Psoas muscle (tissue), 8 donors: ENCODE results near the gene COL23A1. TPM values are rescaled to one million over a fixed set of nuclear protein-coding genes. Genes with fewer than 3 reads are reported as not detected.
A peak's percentile ranks its signal among the peaks of the same experiment; 100 is the strongest.

Experiments used
- ATAC-seq, 4 donors: fragments of 200-7000 bp; cut with Tn5 transposase; one replicate each; pipeline ENCODE4 v1.9.1; 2020; ENCODE audit warnings: moderate library complexity in 3 of 4, mild to moderate bottlenecking in 2 of 4
- DNase-seq, 2 donors: peaks; one replicate each; pipeline ENCODE4 v3.0.0-alpha.2; 2020
- H3K27ac ChIP-seq: fragments of 200-600 bp; one replicate; pipeline ENCODE4 v1.8.0; 2022
- H3K27me3 ChIP-seq, 3 donors: fragments of 200-600 bp in 1 of 3; one replicate each; pipeline versions ENCODE4 v1.6.1 to v1.8.0; 2013 to 2022; ENCODE audit warnings: low read length in 2 of 3, mild to moderate bottlenecking in 2 of 3, moderate library complexity in 1 of 3; ENCODE audit not compliant: insufficient read depth in 3 of 3
- H3K36me3 ChIP-seq, 2 donors: fragments of 200-600 bp in 1 of 2; one replicate each; pipeline versions ENCODE4 v1.6.1 to v1.8.0; 2013 to 2022; ENCODE audit warnings: low read depth in 1 of 2, mild to moderate bottlenecking in 1 of 2, moderate library complexity in 1 of 2; ENCODE audit not compliant: insufficient read depth in 1 of 2
- H3K4me1 ChIP-seq: fragments of 200-600 bp; one replicate; pipeline ENCODE4 v1.8.0; 2022
- H3K4me3 ChIP-seq: fragments of 200-600 bp; one replicate; pipeline ENCODE4 v1.8.0; 2022; ENCODE audit warnings: mild to moderate bottlenecking
- H3K9me3 ChIP-seq: fragments of 200-600 bp; one replicate; pipeline ENCODE4 v1.8.0; 2022
- WGBS, 3 donors: extraction: QIAGEN DNeasy Blood & Tissue Kit; methylation state at CpG; one replicate each; pipeline versions ENCODE4 v1.1.6 to v1.1.7; 2013; 5-methylcytosine and 5-hydroxymethylcytosine counted together
- intact Hi-C, 2 donors: fragments of 100-400 bp; cut with DNase I; formaldehyde crosslinking; loops; one replicate each; pipeline versions ENCODE4 v1.11.0 to v1.14.2; 2022
- polyA plus RNA-seq, 3 donors: library from polyadenylated mRNA; stranded (reverse); fragments of 200-250 nt; gene quantifications; one replicate each; pipeline ENCODE4 v1.2.3, GENCODE V29; 2013
- total RNA-seq, 4 donors: library from RNA; stranded (reverse); fragmentation: NEBNext Ultra II Directional in 2 of 4; extraction: Animal tissue kit (Norgen Biotek cat#: 25700) in 2 of 4; gene quantifications; one replicate each; pipeline versions ENCODE4 v1.2.1 to v1.2.4, GENCODE V29; 2021 to 2023
- TF ChIP-seq, protein P1 (sequence below): fragments of 200-600 bp; IDR thresholded peaks from one replicate; pipeline ENCODE4 v1.8.0; 2022; ENCODE audit warnings: antibody characterized with exemption
- donor health status: healthy with polysubstance abuse.
- donor health status: DM: no; HTN: no; CAD: no; lungs with moderate emphysema.
- donor health status: Bipolar disorder and iron deficiency.
- donor health status: healthy.
- donor health status: DM: yes; HTN: yes; CAD: no.
- donor health status: DM: no; HTN: no; CAD: no.
- donor health status: DM: no; HTN: no; CAD: no.
- donor health status: DM: yes; HTN: yes; CAD: no.

COL23A1 gene
- total and polyA plus RNA-seq, 7 donors: 0.66 to 3.0 (median 1.2) TPM

DNA sequence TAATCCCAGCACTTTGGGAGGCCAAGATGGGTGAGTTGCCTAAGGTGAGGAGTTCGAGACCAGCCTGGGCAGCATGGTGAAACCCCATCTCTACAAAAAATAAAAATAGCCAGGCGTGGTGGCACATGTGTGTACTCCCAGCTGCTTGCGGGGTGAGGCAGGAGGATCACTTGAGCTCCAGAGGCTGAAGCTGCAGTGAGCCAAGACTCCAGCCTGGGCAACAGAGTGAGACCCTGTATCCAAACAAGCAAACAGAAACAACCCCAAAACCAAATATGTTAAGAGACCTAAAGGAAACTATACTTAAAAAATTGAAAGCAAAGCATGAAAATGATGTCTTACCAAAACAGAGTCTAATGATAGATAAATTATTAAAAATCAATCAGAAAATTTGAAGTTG is 373.4 kb downstream of the COL23A1 start:
- intact Hi-C loops: no loop called here
- DNase-seq: no peak
- peaks cover 8% of the 10 kb centered on the region for H3K4me1 ChIP-seq

GRCh38 chr5:178216088-178216534 is 374.1 kb downstream of the COL23A1 start:
- TF ChIP-seq, protein P1, sequence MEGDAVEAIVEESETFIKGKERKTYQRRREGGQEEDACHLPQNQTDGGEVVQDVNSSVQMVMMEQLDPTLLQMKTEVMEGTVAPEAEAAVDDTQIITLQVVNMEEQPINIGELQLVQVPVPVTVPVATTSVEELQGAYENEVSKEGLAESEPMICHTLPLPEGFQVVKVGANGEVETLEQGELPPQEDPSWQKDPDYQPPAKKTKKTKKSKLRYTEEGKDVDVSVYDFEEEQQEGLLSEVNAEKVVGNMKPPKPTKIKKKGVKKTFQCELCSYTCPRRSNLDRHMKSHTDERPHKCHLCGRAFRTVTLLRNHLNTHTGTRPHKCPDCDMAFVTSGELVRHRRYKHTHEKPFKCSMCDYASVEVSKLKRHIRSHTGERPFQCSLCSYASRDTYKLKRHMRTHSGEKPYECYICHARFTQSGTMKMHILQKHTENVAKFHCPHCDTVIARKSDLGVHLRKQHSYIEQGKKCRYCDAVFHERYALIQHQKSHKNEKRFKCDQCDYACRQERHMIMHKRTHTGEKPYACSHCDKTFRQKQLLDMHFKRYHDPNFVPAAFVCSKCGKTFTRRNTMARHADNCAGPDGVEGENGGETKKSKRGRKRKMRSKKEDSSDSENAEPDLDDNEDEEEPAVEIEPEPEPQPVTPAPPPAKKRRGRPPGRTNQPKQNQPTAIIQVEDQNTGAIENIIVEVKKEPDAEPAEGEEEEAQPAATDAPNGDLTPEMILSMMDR: no peak
- Histone ChIP-seq H3K27ac (no peak overlapping the region), H3K27me3 (no peaks in the 10 kb centered on the region), H3K9me3 (no peaks in the 10 kb centered on the region), H3K36me3 (peaks cover 23 to 89% of the 10 kb centered on the region in 2 donors), H3K4me1 (peaks cover 6% of the 10 kb centered on the region), H3K4me3 (no peak overlapping the region)
- no peak for DNase-seq
- intact Hi-C loops: no loop called here
- no peak for ATAC-seq
- 91 to 92% (median 91%) methylated on average over 5 of the region's 5 CpGs for WGBS, 3 donors

More for the DNA sequence above, 373.4 kb downstream of the COL23A1 start:
- WGBS, 3 donors: 52 to 79% (median 63%) methylated on average over 3 of the region's 3 CpGs
- no peak for ATAC-seq
- no peak overlapping the region for H3K27ac ChIP-seq
- H3K4me3 ChIP-seq: no peak overlapping the region
- no peaks in the 10 kb centered on the region for H3K27me3 ChIP-seq
- H3K9me3 ChIP-seq: no peaks in the 10 kb centered on the region
- TF ChIP-seq, protein P1: no peak
- peaks cover 17 to 89% of the 10 kb centered on the region in 2 donors for H3K36me3 ChIP-seq

- Histone ChIP-seq H3K27me3 (no peaks in the 10 kb centered on the region), H3K27ac (no peak overlapping the region), H3K9me3 (no peaks in the 10 kb centered on the region), H3K4me1 (peaks cover 6% of the 10 kb centered on the region), H3K4me3 (no peak overlapping the region), H3K36me3 (peaks cover 25 to 89% of the 10 kb centered on the region in 2 donors)
- intact Hi-C loops: no loop called here
- DNase-seq (no peak), ATAC-seq (no peak)
- TF ChIP-seq, protein P1: no peak
- WGBS, 3 donors: 75 to 84% (median 81%) methylated on average over 13 of the region's 13 CpGs
Measured at GRCh38 chr5:178215280-178216002, 374.8 kb downstream of the COL23A1 start.

GRCh38 chr5:178214160-178214803 is 375.9 kb downstream of the COL23A1 start:
- no peak overlapping the region for H3K27ac ChIP-seq
- peaks cover 25 to 96% of the 10 kb centered on the region in 2 donors for H3K36me3 ChIP-seq
- WGBS, 3 donors: 88 to 98% (median 92%) methylated on average over 6 of the region's 6 CpGs
- intact Hi-C loops: no loop called here
- DNase-seq (no peak), ATAC-seq (peak in 1 of 4 donors; percentile 22)
- H3K9me3 ChIP-seq: no peaks in the 10 kb centered on the region
- no peaks in the 10 kb centered on the region for H3K27me3 ChIP-seq
- H3K4me3 ChIP-seq: no peak overlapping the region
- TF ChIP-seq, protein P1: no peak
- peaks cover 6% of the 10 kb centered on the region for H3K4me1 ChIP-seq
